NT2/D1 (cell line): ENCODE data around the gene TRIM9.

Experiments
- SUZ12 ChIP-seq: IDR thresholded peaks from 2 replicates; pipeline ENCODE4 v1.6.1; 2011; ENCODE audit not compliant: insufficient read length, insufficient read depth; ENCODE audit errors: extremely low read depth
- YY1 ChIP-seq: IDR thresholded peaks from 2 replicates; pipeline ENCODE4 v1.6.1; 2011; ENCODE audit not compliant: insufficient read length, insufficient read depth
- ZNF274 ChIP-seq: IDR thresholded peaks from 2 replicates; pipeline ENCODE4 v1.6.1; 2011; ENCODE audit warnings: mild to moderate bottlenecking, low read depth, low read length

DNA sequence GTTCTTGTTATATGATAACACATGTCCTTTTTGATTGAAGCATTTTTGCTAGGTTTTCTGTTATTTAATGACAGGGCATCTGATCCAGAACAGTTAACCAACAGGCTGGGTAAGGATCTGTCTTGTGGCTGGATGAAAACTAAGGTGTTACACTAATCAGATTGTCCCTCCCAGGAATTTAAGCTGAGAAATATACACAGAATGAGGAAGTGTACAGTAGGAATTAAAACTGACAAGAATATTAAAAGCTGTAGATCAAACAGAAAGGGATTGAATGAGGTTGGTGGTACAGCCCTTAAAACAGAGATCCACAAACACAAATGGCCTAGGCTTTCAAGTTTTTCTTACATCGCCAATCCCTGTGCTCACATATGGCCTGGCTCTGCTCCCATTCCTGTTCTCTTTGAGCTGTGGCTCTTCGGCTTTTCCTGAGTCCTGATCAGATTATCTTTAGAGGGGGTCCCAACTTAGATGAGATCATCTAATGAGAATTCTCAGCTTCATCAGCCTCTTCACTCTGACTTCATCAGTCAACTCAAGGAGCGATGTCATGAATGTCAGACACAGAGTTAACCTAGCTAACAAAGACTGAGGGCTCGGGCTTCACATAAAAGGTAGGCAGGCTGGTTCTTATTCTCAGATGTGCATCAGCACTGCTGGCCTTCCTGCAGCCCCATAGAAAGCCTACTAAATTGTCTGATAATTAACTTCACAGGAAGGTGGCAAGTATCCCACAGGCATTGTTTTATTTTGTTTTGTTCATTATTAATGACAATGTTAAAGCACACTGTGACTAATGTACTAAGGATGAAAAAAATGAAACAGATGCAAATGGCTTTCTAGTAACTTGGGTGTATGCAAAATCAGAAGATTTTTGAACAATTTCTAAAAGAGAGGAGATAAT lies 162.1 kb downstream of the TRIM9 start:
- TF ChIP-seq YY1, result no peak
- TF ChIP-seq SUZ12, result no peak
- no peak for TF ChIP-seq ZNF274
